HEK293 (cell line): ENCODE measurements around the gene MRC2.

Experiments
- CTCF ChIA-PET: fragments of 350-600 bp; formaldehyde crosslinking; extraction: SDS; loops from one replicate; lab custom pipeline; 2021; ENCODE audit warnings: antibody characterized with exemption; lab: Yijun Ruan, JAX
- POLR2A ChIA-PET: fragments of 300-600 bp; formaldehyde crosslinking; extraction: SDS; loops from one replicate; lab custom pipeline; 2020; ENCODE audit warnings: antibody characterized with exemption, inconsistent platforms; lab: Yijun Ruan, JAX
- H3K27ac ChIP-seq: fragments of 200-500 bp; sonication (Bioruptor generic); 2 replicates; pipeline ENCODE4 v1.5.1; 2014; ENCODE audit warnings: low read depth, low read length, control low read depth, inconsistent platforms; ENCODE audit errors: extremely low read depth
- H3K36me3 ChIP-seq, 2 experiments: fragments of 200-500 bp in 1 of 2; sonication (Bioruptor generic) in 1 of 2; 1 replicate in 1 of 2; 2 replicates in 1 of 2; pipeline ENCODE4 v1.5.1; 2014 to 2017; ENCODE audit warnings: inconsistent platforms in 2 of 2, low read length in 2 of 2; ENCODE audit not compliant: control insufficient read depth in 2 of 2, insufficient read depth in 1 of 2
- H3K4me1 ChIP-seq: fragments of 200-500 bp; sonication (Bioruptor generic); 2 replicates; pipeline ENCODE4 v1.5.1; 2014; ENCODE audit warnings: mild to moderate bottlenecking, low read length, inconsistent platforms; ENCODE audit not compliant: control insufficient read depth, insufficient read depth
- H3K4me3 ChIP-seq: 2 replicates; pipeline ENCODE4 v1.5.1; 2011; ENCODE audit warnings: low read depth, mild to moderate bottlenecking, control low read depth, low read length, moderate library complexity
- H3K9me3 ChIP-seq: fragments of 200-500 bp; sonication (Bioruptor generic); 2 replicates; pipeline ENCODE4 v1.5.1; 2014; ENCODE audit warnings: low read depth, low read length, inconsistent platforms; ENCODE audit not compliant: control insufficient read depth, insufficient read depth
- BCL11B ChIP-seq: fragments of 450-650 bp; formaldehyde crosslinking; IDR thresholded peaks from 2 replicates; pipeline ENCODE4 v1.5.1; 2016; ENCODE audit warnings: low read depth, missing biosample characterization, missing genetic modification characterization
- GLIS1 ChIP-seq: fragments of 450-650 bp; formaldehyde crosslinking; IDR thresholded peaks from 2 replicates; pipeline ENCODE4 v1.5.1; 2016; ENCODE audit warnings: missing biosample characterization, missing genetic modification characterization
- HOXD13 ChIP-seq: sonication (generic); formaldehyde crosslinking; IDR thresholded peaks from 2 replicates; pipeline ENCODE4 v1.8.0; 2022; ENCODE audit warnings: missing genetic modification reagents, borderline replicate concordance
- KLF10 ChIP-seq: fragments of 450-650 bp; IDR thresholded peaks from 2 replicates; pipeline ENCODE4 v1.5.1; 2018; ENCODE audit warnings: missing biosample characterization, mild to moderate bottlenecking, missing genetic modification characterization
- KLF8 ChIP-seq: fragments of 450-650 bp; formaldehyde crosslinking; IDR thresholded peaks from 2 replicates; pipeline ENCODE4 v1.5.1; 2016; ENCODE audit warnings: missing biosample characterization, missing genetic modification characterization
- KLF9 ChIP-seq: fragments of 450-650 bp; formaldehyde crosslinking; IDR thresholded peaks from 2 replicates; pipeline ENCODE4 v1.5.1; 2016; ENCODE audit warnings: missing biosample characterization, missing genetic modification characterization, low read depth
- MYNN ChIP-seq: fragments of 450-650 bp; formaldehyde crosslinking; IDR thresholded peaks from 2 replicates; pipeline ENCODE4 v1.5.1; 2016; ENCODE audit warnings: missing biosample characterization, missing genetic modification characterization, borderline replicate concordance
- OVOL3 ChIP-seq: fragments of 450-650 bp; formaldehyde crosslinking; IDR thresholded peaks from 2 replicates; pipeline ENCODE4 v1.5.1; 2016; ENCODE audit warnings: missing biosample characterization, missing genetic modification characterization
- YY2 ChIP-seq: fragments of 450-650 bp; formaldehyde crosslinking; IDR thresholded peaks from 2 replicates; pipeline ENCODE4 v1.5.1; 2016; ENCODE audit warnings: missing biosample characterization, missing genetic modification characterization
- ZBTB17 ChIP-seq: fragments of 450-650 bp; formaldehyde crosslinking; IDR thresholded peaks from 2 replicates; pipeline ENCODE4 v1.5.1; 2016; ENCODE audit warnings: missing biosample characterization, missing genetic modification characterization
- ZBTB20 ChIP-seq: fragments of 450-650 bp; formaldehyde crosslinking; IDR thresholded peaks from 2 replicates; pipeline ENCODE4 v1.5.1; 2016; ENCODE audit warnings: missing biosample characterization, missing genetic modification characterization
- ZBTB7A ChIP-seq: fragments of 450-650 bp; formaldehyde crosslinking; IDR thresholded peaks from 2 replicates; pipeline ENCODE4 v1.5.1; 2016; ENCODE audit warnings: low read depth, missing biosample characterization, missing genetic modification characterization
- ZNF132 ChIP-seq: fragments of 450-650 bp; formaldehyde crosslinking; IDR thresholded peaks from 2 replicates; pipeline ENCODE4 v1.5.1; 2017; ENCODE audit warnings: missing biosample characterization, missing genetic modification characterization, borderline replicate concordance
- ZNF24 ChIP-seq: fragments of 450-650 bp; formaldehyde crosslinking; IDR thresholded peaks from 2 replicates; pipeline ENCODE4 v1.5.1; 2016; ENCODE audit warnings: missing biosample characterization, missing genetic modification characterization
- ZNF311 ChIP-seq: fragments of 450-650 bp; formaldehyde crosslinking; IDR thresholded peaks from 2 replicates; pipeline ENCODE4 v1.5.1; 2017; ENCODE audit warnings: missing biosample characterization, missing genetic modification characterization, borderline replicate concordance
- ZNF433 ChIP-seq: fragments of 450-650 bp; formaldehyde crosslinking; IDR thresholded peaks from 2 replicates; pipeline ENCODE4 v1.5.1; 2016; ENCODE audit warnings: missing biosample characterization, missing genetic modification characterization, low read depth
- ZNF544 ChIP-seq: fragments of 450-650 bp; formaldehyde crosslinking; IDR thresholded peaks from 2 replicates; pipeline ENCODE4 v1.5.0; 2017; ENCODE audit warnings: missing biosample characterization, missing genetic modification characterization
- ZNF548 ChIP-seq: fragments of 450-650 bp; formaldehyde crosslinking; IDR thresholded peaks from 2 replicates; pipeline ENCODE4 v1.5.1; 2016; ENCODE audit warnings: missing biosample characterization, missing genetic modification characterization
- ZNF558 ChIP-seq: fragments of 450-650 bp; formaldehyde crosslinking; IDR thresholded peaks from 2 replicates; pipeline ENCODE4 v1.5.1; 2016; ENCODE audit warnings: missing biosample characterization, missing genetic modification characterization
- ZNF610 ChIP-seq: fragments of 450-650 bp; formaldehyde crosslinking; IDR thresholded peaks from 2 replicates; pipeline ENCODE4 v1.5.1; 2016; ENCODE audit warnings: missing biosample characterization, missing genetic modification characterization, borderline replicate concordance
- ZNF660 ChIP-seq: fragments of 450-650 bp; IDR thresholded peaks from 2 replicates; pipeline ENCODE4 v1.5.1; 2018; ENCODE audit warnings: missing biosample characterization, mild to moderate bottlenecking, missing genetic modification characterization
- ZNF768 ChIP-seq: fragments of 450-650 bp; formaldehyde crosslinking; IDR thresholded peaks from 2 replicates; pipeline ENCODE4 v1.5.1; 2018; ENCODE audit warnings: missing biosample characterization, mild to moderate bottlenecking, missing genetic modification characterization
- ZSCAN30 ChIP-seq: fragments of 450-650 bp; IDR thresholded peaks from 2 replicates; pipeline ENCODE4 v1.5.1; 2018; ENCODE audit warnings: missing biosample characterization, mild to moderate bottlenecking, missing genetic modification characterization, moderate library complexity
- TF ChIP-seq, protein P1 (sequence below): fragments of 450-650 bp; formaldehyde crosslinking; IDR thresholded peaks from 2 replicates; pipeline ENCODE4 v1.5.1; 2016; ENCODE audit warnings: missing biosample characterization, missing genetic modification characterization
- TF ChIP-seq, protein P2 (sequence below): fragments of 450-650 bp; formaldehyde crosslinking; IDR thresholded peaks from 2 replicates; pipeline ENCODE4 v1.5.1; 2016; ENCODE audit warnings: missing biosample characterization, missing genetic modification characterization
- TF ChIP-seq, protein P3 (sequence below): fragments of 450-650 bp; IDR thresholded peaks from 2 replicates; pipeline ENCODE4 v1.5.1; 2018; ENCODE audit warnings: missing biosample characterization, missing genetic modification characterization
- TF ChIP-seq, protein P4 (sequence below): fragments of 450-650 bp; formaldehyde crosslinking; IDR thresholded peaks from 2 replicates; pipeline ENCODE4 v1.5.1; 2016; ENCODE audit warnings: missing biosample characterization, missing genetic modification characterization

The MRC2 gene

DNA sequence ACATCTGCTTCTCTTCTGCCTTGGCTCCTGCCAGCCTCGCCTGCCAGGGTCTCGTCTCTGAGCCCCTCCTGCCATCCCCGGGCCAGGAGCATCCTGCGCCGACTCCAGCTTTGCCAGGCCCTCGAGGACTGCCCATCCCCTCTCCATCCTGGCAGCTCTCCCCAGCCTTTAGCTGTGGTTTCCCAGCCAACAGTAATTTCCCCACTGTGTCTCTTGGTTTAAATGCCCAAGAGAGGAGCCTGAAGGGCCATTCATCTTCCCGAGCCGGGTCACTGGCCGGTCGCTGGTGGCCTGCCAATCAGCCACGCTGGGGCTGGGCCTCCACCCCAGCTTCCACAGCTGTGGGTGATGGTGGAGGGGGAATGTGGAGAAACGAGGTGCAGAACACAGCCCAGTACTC lies 47.8 kb downstream of the MRC2 start:
- POLR2A ChIA-PET: interaction anchor here (1.2 kb wide), 1 partner anchor 22 kb away, joined by 3 read pairs; no protein-coding TSS in a partner anchor
- no peak overlapping the region for H3K27ac ChIP-seq
- TF ChIP-seq ZNF768 (tag by site-specific recombination): no peak
- TF ChIP-seq BCL11B (tag by site-specific recombination): no peak
- no peak for TF ChIP-seq ZNF660 (tag by site-specific recombination)
- TF ChIP-seq KLF9 (tag by site-specific recombination): no peak
- TF ChIP-seq ZNF132: no peak
- no peak for TF ChIP-seq ZNF433
- TF ChIP-seq KLF10 (tag by site-specific recombination): no peak
- no peak for TF ChIP-seq ZNF610 (tag by site-specific recombination)
- TF ChIP-seq, protein P1, sequence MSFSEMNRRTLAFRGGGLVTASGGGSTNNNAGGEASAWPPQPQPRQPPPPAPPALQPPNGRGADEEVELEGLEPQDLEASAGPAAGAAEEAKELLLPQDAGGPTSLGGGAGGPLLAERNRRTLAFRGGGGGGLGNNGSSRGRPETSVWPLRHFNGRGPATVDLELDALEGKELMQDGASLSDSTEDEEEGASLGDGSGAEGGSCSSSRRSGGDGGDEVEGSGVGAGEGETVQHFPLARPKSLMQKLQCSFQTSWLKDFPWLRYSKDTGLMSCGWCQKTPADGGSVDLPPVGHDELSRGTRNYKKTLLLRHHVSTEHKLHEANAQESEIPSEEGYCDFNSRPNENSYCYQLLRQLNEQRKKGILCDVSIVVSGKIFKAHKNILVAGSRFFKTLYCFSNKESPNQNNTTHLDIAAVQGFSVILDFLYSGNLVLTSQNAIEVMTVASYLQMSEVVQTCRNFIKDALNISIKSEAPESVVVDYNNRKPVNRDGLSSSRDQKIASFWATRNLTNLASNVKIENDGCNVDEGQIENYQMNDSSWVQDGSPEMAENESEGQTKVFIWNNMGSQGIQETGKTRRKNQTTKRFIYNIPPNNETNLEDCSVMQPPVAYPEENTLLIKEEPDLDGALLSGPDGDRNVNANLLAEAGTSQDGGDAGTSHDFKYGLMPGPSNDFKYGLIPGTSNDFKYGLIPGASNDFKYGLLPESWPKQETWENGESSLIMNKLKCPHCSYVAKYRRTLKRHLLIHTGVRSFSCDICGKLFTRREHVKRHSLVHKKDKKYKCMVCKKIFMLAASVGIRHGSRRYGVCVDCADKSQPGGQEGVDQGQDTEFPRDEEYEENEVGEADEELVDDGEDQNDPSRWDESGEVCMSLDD (tag by site-specific recombination): no peak
- TF ChIP-seq, protein P2, sequence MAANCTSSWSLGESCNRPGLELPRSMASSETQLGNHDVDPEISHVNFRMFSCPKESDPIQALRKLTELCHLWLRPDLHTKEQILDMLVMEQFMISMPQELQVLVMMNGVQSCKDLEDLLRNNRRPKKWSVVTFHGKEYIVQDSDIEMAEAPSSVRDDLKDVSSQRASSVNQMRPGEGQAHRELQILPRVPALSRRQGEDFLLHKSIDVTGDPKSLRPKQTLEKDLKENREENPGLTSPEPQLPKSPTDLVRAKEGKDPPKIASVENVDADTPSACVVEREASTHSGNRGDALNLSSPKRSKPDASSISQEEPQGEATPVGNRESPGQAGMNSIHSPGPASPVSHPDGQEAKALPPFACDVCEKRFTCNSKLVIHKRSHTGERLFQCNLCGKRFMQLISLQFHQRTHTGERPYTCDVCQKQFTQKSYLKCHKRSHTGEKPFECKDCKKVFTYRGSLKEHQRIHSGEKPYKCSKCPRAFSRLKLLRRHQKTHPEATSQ (tag by site-specific recombination): no peak
- TF ChIP-seq, protein P3, sequence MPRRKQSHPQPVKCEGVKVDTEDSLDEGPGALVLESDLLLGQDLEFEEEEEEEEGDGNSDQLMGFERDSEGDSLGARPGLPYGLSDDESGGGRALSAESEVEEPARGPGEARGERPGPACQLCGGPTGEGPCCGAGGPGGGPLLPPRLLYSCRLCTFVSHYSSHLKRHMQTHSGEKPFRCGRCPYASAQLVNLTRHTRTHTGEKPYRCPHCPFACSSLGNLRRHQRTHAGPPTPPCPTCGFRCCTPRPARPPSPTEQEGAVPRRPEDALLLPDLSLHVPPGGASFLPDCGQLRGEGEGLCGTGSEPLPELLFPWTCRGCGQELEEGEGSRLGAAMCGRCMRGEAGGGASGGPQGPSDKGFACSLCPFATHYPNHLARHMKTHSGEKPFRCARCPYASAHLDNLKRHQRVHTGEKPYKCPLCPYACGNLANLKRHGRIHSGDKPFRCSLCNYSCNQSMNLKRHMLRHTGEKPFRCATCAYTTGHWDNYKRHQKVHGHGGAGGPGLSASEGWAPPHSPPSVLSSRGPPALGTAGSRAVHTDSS (tag by site-specific recombination): no peak
- no peak for TF ChIP-seq ZNF558
- no peak for TF ChIP-seq ZNF24 (tag by site-specific recombination)
- no peak for TF ChIP-seq HOXD13
- no peak for TF ChIP-seq ZBTB20
- no peak for TF ChIP-seq ZSCAN30
- no peak for TF ChIP-seq ZBTB17
- no peak for TF ChIP-seq OVOL3 (tag by site-specific recombination)
- TF ChIP-seq, all 188 proteins: peak for 0
- H3K9me3 ChIP-seq: no peaks in the 10 kb centered on the region
- CTCF ChIA-PET: no interaction called here
- no peak overlapping the region for H3K4me3 ChIP-seq
- H3K36me3 ChIP-seq: peaks cover 0 to 78% of the 10 kb centered on the region in 2 experiments; a peak in 1 of 3 replicates
- H3K4me1 ChIP-seq: no peaks in the 10 kb centered on the region

DNA sequence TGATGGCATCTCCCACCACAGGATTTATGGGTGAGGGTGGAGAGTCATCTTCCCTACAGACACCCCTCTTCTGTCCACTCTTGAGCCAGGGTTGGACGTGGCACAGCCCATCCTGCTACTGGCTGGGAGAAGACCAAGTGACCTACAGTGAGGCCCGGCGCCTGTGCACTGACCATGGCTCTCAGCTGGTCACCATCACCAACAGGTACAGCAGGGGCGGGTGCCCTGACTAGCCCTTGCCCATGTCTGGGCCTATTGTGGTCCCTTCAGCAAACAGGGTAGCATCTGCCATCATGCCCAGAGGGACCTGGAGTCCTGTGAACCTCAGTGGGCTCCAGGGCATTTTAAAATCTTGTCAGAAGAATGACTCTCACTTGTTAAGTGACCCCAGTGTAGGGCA lies 48.2 kb downstream of the MRC2 start:
- ChIA-PET CTCF (no interaction called here), POLR2A (no interaction called here)
- Histone ChIP-seq H3K36me3 (peaks cover 0 to 79% of the 10 kb centered on the region in 2 experiments; a peak in 1 of 3 replicates), H3K27ac (no peak overlapping the region), H3K4me3 (no peak overlapping the region), H3K4me1 (no peaks in the 10 kb centered on the region), H3K9me3 (no peaks in the 10 kb centered on the region)
- TF ChIP-seq, protein P4, sequence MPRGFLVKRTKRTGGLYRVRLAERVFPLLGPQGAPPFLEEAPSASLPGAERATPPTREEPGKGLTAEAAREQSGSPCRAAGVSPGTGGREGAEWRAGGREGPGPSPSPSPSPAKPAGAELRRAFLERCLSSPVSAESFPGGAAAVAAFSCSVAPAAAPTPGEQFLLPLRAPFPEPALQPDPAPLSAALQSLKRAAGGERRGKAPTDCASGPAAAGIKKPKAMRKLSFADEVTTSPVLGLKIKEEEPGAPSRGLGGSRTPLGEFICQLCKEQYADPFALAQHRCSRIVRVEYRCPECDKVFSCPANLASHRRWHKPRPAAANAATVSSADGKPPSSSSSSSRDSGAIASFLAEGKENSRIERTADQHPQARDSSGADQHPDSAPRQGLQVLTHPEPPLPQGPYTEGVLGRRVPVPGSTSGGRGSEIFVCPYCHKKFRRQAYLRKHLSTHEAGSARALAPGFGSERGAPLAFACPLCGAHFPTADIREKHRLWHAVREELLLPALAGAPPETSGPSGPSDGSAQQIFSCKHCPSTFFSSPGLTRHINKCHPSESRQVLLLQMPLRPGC (tag by site-specific recombination): no peak
- TF ChIP-seq MYNN (tag by site-specific recombination) (no peak), ZNF548 (no peak), ZNF660 (tag by site-specific recombination) (no peak), HOXD13 (no peak), ZBTB7A (tag by site-specific recombination) (no peak), KLF8 (tag by site-specific recombination) (no peak), YY2 (tag by site-specific recombination) (no peak), ZNF433 (no peak), GLIS1 (tag by site-specific recombination) (no peak), ZNF544 (tag by site-specific recombination) (no peak), ZNF311 (no peak)
